ENCODE results near the gene FARS2.

GRCh38 chr6:5514353-5514752, 253.0 kb downstream of the FARS2 start:
- TF ChIP-seq POLR2A (IDR thresholded peaks at IDR 0.05; ENCODE audit: low read length) (no peak), GATA1 (IDR thresholded peaks at IDR 0.05; ENCODE audit: low read depth, low read length) (no peak)
